ENCODE results near the gene C5. TPM values are rescaled to one million over a fixed set of nuclear protein-coding genes. Genes with fewer than 3 reads are reported as not detected.

Gene C5
- total and polyA plus RNA-seq, 9 of the 15 experiments (the other 6 are each of a cell fraction or from before 2014, with no cell fraction given): 0.08 to 0.91 (median 0.42) TPM

DNA sequence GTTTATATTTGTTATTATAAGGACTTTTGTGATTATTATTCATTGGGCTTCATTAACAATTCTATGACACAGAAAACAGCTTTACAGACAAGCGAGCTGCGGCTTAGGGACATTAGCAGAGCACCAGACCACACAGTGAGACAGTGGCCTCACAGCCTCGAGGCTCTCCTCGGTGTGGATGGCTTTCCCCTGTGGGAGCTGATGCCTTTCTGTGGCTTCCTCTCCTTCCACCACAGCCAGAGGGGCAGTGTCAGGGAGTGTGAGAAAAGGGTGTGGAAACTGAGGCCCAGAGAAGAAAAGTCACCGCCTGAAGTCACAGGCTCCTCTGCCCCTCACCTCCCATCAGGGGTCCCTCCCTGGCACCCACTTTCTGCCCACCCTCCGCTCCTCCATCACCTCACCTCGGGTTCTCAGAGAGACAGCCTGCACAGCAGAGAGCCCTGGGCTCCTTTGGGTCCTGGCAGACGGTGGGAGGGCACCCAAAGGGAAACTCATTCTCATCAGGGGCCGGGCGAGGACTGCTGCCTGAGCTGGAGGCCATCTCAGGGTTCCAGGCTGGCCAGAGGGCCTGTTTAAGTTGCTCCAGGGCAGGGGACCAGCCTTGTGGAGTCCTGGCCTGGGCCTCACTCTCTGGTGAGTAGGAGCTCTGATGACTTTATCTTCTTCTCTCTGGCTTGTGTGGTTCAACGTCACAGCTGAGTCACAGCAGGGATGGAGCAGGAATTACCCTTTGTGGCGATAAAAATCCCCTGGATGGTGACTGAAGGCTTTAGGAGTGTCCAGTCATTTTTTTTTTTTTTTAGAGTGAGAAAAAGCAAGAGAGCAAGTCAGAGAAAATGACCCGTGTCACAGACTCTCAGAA, 124.3 kb downstream of the C5 start (continued):
- TF ChIP-seq NR2C2 (CRISPR knock-in tag; IDR thresholded peaks at IDR 0.05) (no peak), NR2C2 (tag; IDR thresholded peaks at IDR 0.05) (no peak), FOXA1 (IDR thresholded peaks at IDR 0.05; ENCODE audit: borderline replicate concordance) (no peak), ZSCAN32 (CRISPR knock-in tag; IDR thresholded peaks at IDR 0.05) (no peak), BHLHE40 (IDR thresholded peaks at IDR 0.05; ENCODE audit: low read length) (0 out of 2 replicates have a peak, but pooled peaks have one; percentile 17), CTBP1 (IDR thresholded peaks at IDR 0.05; ENCODE audit: borderline replicate concordance) (peak; percentile 93), ZNF384 (IDR thresholded peaks at IDR 0.05; ENCODE audit: low read depth, low read length) (peak; percentile 72), ZNF197 (CRISPR knock-in tag; IDR thresholded peaks at IDR 0.05; ENCODE audit: low read depth) (no peak), POLR2AphosphoS5 (IDR thresholded peaks at IDR 0.05; ENCODE audit: control insufficient read depth, insufficient read depth, low read depth, low read length) (no peak), PCBP1 (IDR thresholded peaks at IDR 0.05; ENCODE audit: low read depth, low read length, poor library complexity, severe bottlenecking) (no peak), NFE2 (IDR thresholded peaks at IDR 0.05; ENCODE audit: low read depth) (peak; percentile 38; the same call in 1 of the 2 replicates), CREB1 (IDR thresholded peaks at IDR 0.05) (peak; percentile 77), CREB1 (CRISPR knock-in tag; IDR thresholded peaks at IDR 0.05) (peak; percentile 81), DPF2 (IDR thresholded peaks at IDR 0.05) (0 out of 2 replicates have a peak, but pooled peaks have one; percentile 16), GATAD2A (IDR thresholded peaks at IDR 0.05) (no peak), FOSL1 (tag; conservative IDR thresholded peaks at IDR 0.05) (peak; percentile 95), HDAC2 (IDR thresholded peaks at IDR 0.05) (0 out of 2 replicates have a peak, but pooled peaks have one; percentile 75), MED1 (CRISPR knock-in tag; IDR thresholded peaks at IDR 0.05; ENCODE audit: borderline replicate concordance) (no peak)
- TF ChIP-seq, protein P1, sequence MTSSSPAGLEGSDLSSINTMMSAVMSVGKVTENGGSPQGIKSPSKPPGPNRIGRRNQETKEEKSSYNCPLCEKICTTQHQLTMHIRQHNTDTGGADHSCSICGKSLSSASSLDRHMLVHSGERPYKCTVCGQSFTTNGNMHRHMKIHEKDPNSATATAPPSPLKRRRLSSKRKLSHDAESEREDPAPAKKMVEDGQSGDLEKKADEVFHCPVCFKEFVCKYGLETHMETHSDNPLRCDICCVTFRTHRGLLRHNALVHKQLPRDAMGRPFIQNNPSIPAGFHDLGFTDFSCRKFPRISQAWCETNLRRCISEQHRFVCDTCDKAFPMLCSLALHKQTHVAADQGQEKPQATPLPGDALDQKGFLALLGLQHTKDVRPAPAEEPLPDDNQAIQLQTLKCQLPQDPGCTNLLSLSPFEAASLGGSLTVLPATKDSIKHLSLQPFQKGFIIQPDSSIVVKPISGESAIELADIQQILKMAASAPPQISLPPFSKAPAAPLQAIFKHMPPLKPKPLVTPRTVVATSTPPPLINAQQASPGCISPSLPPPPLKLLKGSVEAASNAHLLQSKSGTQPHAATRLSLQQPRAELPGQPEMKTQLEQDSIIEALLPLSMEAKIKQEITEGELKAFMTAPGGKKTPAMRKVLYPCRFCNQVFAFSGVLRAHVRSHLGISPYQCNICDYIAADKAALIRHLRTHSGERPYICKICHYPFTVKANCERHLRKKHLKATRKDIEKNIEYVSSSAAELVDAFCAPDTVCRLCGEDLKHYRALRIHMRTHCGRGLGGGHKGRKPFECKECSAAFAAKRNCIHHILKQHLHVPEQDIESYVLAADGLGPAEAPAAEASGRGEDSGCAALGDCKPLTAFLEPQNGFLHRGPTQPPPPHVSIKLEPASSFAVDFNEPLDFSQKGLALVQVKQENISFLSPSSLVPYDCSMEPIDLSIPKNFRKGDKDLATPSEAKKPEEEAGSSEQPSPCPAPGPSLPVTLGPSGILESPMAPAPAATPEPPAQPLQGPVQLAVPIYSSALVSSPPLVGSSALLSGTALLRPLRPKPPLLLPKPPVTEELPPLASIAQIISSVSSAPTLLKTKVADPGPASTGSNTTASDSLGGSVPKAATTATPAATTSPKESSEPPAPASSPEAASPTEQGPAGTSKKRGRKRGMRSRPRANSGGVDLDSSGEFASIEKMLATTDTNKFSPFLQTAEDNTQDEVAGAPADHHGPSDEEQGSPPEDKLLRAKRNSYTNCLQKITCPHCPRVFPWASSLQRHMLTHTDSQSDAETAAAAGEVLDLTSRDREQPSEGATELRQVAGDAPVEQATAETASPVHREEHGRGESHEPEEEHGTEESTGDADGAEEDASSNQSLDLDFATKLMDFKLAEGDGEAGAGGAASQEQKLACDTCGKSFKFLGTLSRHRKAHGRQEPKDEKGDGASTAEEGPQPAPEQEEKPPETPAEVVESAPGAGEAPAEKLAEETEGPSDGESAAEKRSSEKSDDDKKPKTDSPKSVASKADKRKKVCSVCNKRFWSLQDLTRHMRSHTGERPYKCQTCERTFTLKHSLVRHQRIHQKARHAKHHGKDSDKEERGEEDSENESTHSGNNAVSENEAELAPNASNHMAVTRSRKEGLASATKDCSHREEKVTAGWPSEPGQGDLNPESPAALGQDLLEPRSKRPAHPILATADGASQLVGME (CRISPR knock-in tag; IDR thresholded peaks at IDR 0.05): peak; percentile 75; the same call in 1 of the 2 replicates
- TF ChIP-seq, protein P2, sequence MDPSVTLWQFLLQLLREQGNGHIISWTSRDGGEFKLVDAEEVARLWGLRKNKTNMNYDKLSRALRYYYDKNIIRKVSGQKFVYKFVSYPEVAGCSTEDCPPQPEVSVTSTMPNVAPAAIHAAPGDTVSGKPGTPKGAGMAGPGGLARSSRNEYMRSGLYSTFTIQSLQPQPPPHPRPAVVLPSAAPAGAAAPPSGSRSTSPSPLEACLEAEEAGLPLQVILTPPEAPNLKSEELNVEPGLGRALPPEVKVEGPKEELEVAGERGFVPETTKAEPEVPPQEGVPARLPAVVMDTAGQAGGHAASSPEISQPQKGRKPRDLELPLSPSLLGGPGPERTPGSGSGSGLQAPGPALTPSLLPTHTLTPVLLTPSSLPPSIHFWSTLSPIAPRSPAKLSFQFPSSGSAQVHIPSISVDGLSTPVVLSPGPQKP (CRISPR knock-in tag; IDR thresholded peaks at IDR 0.05): no peak
- TF ChIP-seq, protein P3, sequence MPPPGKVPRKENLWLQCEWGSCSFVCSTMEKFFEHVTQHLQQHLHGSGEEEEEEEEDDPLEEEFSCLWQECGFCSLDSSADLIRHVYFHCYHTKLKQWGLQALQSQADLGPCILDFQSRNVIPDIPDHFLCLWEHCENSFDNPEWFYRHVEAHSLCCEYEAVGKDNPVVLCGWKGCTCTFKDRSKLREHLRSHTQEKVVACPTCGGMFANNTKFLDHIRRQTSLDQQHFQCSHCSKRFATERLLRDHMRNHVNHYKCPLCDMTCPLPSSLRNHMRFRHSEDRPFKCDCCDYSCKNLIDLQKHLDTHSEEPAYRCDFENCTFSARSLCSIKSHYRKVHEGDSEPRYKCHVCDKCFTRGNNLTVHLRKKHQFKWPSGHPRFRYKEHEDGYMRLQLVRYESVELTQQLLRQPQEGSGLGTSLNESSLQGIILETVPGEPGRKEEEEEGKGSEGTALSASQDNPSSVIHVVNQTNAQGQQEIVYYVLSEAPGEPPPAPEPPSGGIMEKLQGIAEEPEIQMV (tag; conservative IDR thresholded peaks at IDR 0.05; ENCODE audit: low read depth): no peak
